NCI-H748 (cell line): ENCODE results near the gene SCARF1.

ENCODE experiments used
- DNase-seq: peaks from one replicate; lab custom pipeline; 2025; ENCODE audit not compliant: unreplicated experiment; lab: John Stamatoyannopoulos, UW

SCARF1 gene

DNA sequence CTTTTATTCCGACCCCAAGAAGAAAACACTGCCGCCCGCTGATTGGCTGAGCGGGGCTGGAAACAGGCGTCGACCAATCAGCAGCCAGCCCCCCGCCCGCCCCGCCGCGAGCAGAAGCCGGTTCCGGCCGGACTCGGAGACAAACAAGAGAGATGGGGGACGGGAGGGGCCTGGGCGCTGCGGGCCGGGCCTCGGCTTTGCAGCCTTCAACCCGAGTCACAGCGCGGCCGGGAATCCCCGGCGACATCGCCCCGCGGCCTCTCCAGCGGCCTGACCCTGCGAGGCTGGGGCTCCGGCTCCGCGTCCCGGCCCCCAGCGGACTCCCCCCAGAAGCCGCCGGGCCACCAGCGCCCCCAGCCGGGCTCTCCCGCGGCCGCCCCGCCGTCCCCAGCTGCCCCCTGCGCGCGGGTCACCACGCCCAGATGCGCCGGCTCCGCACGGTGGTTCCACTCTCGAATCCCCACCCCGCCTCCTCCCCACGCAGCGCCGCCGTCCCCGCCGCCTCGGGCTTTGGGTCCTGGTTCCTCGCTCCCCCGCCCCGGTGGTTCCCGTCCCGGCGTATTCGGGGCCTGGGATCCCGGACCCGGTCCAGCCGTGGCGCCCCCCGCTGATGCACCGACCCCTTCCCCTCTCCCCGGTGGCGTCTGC lies 16.6 kb downstream of the SCARF1 start:
- DNase-seq: peak; percentile 99

GRCh38 chr17:1627982-1628855 lies 17.3 kb downstream of the SCARF1 start, which contains the start of gene SLC43A2:
TSS of gene SLC43A2 (minus strand) at chr17:1628834. CDS start at chr17:1627874, 960 bp downstream.
- DNase-seq: peak; percentile 98

DNA sequence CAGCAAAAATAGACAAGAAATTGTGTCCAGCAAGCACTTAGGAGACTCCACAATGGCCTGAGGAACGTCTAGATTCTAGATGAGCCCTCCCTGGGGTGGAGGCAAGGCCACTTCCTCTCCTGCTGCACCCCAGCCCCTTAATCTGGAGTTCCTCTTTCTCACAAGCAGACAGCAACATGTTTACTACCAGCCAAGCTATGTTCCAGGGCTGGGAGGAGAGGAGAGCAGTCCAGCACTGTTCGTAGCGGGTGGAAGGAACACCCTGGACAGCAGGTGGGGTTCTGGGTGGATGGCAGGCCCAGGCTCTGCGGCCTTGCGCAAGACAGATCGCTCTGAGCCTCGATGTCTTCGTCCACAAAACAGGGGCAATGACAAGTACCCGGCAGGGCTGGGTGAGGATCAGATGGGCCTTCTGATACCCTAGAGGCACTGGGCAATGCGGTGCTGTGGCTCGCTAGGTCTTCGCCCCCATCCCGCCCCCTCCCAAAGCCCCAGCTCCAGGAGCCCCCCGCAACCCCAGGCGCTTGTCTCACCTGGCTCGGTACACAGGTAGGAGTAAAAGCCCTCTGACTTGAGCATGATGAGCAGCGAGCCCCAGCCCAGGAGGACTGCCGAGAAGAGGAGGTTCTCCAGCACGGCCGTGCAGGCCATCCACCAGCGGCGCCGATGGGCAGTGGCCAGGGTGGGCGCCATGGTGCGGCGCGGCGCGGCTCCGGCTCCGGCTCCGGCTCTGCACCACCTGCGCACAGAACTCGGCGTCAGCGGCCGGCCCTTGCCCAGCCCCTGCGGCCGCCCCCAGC lies 18.1 kb downstream of the SCARF1 start:
- peak; percentile 39 for DNase-seq

DNA sequence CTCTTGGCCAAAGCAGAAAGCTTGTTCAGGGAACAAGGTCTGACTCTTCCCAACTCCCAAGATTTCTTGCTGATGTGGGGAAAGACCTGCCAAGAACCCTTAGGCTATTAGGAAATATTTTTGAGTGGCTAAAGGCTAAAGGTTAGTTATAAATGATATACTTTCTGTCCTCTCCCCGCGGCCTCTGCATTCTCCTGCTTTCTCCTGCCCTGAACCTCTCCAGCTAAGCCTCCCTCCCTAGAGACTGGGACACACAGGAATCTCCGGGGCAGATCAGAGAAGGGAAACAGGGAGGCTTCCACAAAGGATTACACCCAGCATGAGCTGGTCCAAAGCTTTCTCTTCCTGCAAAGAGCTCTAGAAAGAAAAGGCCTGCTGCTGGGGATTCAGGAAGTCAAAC lies 19.2 kb downstream of the SCARF1 start:
- no peak for DNase-seq

GRCh38 chr17:1625581-1625980 lies 20.0 kb downstream of the SCARF1 start:
- no peak for DNase-seq

GRCh38 chr17:1625053-1625452 lies 20.5 kb downstream of the SCARF1 start:
- no peak for DNase-seq

DNA sequence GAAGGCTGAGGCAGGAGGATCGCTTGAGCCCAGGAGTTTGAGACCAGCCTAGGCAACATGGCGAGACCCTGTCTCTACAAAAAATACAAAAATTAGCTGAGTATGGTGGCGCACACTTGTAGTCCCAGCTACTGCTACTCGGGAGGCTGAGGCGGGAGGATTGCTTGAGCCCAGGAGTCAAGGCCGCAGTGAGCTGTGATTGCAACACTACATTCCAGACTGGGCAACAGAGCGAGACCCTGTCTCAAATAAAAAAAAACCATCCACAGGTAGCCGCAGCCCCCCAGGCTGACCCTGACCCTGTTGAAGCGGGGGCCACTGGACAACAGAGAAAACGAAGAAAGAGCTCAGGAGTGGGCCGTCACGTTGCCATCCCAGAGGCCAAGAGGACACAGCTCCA lies 20.9 kb downstream of the SCARF1 start:
- DNase-seq: no peak

DNA sequence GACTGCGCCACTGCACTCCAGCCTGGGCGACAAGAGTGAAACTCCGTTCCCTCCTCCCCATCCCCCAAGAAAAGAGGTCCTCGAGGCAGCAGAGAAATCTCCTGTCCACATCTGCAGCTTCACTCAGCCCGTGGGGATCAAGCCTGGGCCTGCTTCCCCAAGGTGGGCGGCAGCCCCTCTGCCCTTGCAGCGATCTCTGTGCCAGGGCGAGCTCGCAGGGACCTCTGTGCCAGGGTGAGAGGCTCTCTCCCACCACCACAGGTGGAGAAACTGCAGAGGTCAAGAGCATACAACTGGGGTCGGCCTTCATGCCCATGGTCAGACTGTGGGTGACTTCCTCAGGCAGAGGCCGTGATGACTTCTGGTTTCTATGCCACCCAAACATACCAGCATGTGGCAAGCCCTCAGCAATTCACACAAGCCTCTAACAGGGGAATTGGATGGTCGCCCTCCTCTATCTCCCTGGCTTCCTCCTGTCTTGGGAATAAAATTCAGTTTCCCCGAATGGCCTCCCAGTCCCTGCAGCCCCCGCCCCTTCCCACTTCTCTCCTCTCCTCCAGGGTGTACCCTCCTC lies 22.4 kb downstream of the SCARF1 start:
- DNase-seq: no peak

DNA sequence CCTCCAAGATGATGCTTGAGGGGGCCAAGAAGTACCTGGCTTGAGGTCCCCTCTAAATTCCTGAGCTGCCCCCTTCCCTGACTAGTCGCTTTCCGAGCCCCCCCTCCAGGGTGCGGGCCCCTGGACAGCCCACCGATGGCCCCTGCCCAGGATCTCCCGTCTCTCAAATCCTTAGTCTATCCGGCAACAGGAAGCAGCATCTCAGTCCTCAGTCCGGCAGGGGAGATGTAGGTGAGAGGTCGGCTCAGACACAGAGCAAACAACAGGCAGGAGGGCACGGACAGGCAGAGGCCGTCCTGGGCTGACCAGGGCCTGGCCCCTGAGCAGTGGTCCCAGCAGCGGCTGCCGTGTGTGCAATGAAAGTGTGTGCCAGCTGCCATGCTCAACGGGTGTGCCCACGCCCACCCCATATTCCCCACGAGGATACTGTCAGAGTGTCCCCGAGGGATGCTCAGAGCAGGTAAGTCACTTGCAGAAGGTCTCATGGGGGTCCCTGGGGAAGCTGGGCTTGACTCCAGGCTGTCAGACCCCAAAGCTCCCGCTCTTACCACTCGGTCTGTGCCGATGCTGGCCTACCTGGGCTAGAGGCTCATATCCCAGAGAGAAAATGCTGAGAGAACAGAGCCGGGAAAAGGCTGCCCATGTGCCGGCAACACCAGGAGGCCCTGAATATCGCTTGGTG lies 24.1 kb downstream of the SCARF1 start:
- DNase-seq: no peak

GRCh38 chr17:1620486-1620885 lies 25.0 kb downstream of the SCARF1 start:
- DNase-seq: no peak

- no peak for DNase-seq
These were observed 27.8 kb downstream of the SCARF1 start for GRCh38 chr17:1617620-1618174.

DNA sequence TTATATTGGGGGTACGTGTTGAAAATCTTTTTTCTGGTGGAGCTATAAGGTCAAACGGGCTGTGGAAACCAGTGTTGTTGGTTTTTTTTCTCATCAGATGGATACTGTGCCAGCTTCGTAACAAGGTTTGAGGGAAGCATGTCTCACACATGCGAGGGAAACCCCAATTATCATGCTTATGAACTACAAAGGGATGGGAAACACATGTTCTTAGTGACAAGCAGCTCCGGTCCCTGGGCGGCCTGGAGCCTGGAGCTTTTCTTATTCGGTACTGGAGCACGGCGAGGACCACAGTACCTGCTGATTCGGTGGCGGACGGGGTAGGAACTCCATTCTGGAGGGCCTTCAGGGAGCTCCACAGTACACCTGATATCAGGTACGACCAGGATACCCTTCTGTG lies 29.4 kb downstream of the SCARF1 start:
- DNase-seq: no peak

DNA sequence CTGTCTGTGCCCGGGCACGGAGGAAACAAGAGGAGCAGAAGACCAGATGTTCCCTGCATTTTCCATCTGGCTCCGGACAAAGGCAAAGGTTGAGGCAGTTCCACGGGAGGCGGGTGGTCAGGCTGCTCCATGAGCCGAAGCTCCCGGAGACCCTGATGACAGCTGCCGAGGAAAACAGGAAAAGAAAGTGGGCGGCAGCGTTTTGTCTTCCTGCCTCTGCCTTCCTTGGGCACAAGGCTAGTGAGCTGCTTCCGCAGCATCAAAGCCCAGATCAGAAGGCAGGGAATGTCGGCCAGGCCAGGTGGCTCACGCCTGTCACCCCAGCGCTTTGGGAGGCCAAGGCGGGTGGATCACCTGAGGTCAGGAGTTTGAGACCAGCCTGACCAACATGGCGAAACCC lies 33.1 kb downstream of the SCARF1 start:
- DNase-seq: no peak

DNA sequence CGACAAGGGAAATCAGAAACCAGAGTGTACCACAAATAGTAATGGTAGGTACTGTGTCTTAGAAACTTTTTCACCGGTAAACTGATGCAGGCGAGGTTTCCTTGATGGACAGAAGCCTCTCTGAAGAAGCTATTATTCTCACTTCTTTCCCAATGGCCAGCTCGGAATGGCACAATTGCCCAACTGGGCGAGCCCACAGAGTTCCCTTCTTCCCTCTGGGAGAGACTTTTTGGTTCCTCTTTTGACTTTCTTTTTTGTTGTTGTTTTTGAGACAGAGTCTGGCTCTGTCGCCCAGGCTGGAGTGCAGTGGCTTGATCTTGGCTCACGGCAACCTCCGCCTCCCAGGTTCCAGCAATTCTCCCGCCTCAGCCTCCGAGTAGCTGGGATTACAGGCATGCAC lies 33.8 kb downstream of the SCARF1 start:
- DNase-seq: no peak

DNA sequence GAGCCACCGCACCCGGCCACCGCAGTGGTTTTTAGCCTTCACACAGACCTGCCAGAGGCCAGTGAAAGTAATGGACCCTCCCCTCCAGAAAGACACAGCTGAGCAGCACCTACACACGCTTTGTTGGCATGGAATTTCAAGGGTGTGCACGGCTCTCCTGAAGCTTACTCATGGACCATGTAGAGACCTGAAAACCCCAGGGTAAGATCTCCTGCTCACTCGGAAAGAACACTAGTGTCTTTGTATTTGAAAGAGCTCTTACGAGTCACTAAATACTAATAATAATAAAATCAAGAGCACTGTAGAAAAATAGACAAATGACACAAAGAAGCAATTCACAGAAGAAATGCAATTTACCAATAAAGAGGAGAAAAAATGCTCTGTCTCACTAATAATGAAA lies 36.9 kb downstream of the SCARF1 start:
- no peak for DNase-seq

- DNase-seq: no peak
These were observed 37.6 kb downstream of the SCARF1 start for GRCh38 chr17:1607971-1608320.

GRCh38 chr17:1606352-1606985 lies 39.1 kb downstream of the SCARF1 start:
- DNase-seq: no peak

GRCh38 chr17:1605681-1606351 lies 39.7 kb downstream of the SCARF1 start:
- DNase-seq: no peak

DNA sequence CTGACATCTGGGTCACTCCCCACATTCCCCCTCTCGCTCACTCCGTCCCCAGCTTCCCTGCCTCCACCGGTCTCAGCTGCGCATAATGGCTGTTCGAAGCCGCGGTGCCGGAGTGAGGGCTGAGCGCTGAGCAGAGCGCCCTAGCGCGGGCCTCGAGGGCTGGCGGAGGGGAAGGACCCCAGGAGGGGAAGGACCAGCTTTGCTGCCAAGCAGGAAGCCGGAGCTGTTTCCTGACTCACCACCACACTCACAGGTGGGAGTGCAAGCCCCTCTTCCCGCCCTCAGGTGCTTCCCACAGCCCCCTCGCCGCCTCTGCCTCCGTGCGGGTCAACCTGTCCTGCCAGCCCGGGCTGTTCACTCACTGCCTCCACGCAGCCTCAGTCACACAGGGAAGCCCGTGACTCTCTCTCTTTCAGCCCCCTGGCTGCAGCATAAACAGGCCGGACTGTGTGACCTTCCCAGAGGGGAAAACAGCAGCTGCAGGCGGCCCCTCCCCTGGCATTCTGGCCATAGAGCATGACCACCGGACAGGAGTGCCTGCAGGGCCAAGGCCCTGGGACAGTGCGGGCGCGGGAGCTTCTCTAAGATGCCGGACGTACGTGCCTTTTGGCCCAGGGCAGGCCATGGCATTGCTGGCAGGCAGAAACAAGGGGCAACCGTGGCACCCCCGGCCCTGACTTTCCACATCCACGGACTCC lies 40.6 kb downstream of the SCARF1 start:
- no peak for DNase-seq
